ENCODE measurements around the gene RND3. TPM values are rescaled to one million over a fixed set of nuclear protein-coding genes. Genes with fewer than 3 reads are reported as not detected.

RND3 gene
- total and polyA plus RNA-seq, 9 of the 15 experiments (the other 6 are each of a cell fraction or from before 2014, with no cell fraction given), result 0.22 to 0.64 (median 0.29) TPM; not detected in 4

DNA sequence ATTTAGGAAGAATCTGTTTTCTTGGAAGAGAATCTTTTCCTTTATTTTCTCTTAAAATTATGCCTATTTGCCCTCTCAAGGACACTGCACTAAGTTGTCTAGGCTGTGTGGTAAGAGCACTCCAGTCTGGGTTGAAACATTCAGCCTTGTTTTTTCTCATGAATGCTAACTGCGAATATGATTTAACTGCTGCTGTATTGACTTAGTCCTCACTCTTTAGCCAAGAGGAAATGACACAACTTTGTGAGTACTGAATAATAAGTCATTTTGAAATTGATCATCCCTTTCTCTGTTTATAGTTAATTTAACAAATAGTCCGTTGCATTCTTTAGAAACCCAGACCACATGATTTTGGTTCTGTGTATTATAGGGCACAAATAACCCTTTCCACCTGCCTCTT, 4.5 kb upstream of the RND3 start (continued):
- TF ChIP-seq ZNF277 (CRISPR knock-in tag; IDR thresholded peaks at IDR 0.05; ENCODE audit: borderline replicate concordance) (no peak), ERF (CRISPR knock-in tag; IDR thresholded peaks at IDR 0.05) (no peak), MLX (CRISPR knock-in tag; conservative IDR thresholded peaks at IDR 0.05) (no peak), SREBF1 (IDR thresholded peaks at IDR 0.05; ENCODE audit: borderline replicate concordance, low read depth, low read length) (no peak)

GRCh38 chr2:150491430-150491829, 4.0 kb upstream of the RND3 start:
- no peak overlapping the region for H3K9ac ChIP-seq (ENCODE audit: insufficient read depth in 1 of 2, low read depth in 2 of 2, low read length in 2 of 2)
- TF ChIP-seq TAF9B (IDR thresholded peaks at IDR 0.05; ENCODE audit: partially characterized antibody), result no peak
- no peaks in the 10 kb centered on the region for H3K79me2 ChIP-seq (ENCODE audit: control insufficient read depth, insufficient read depth, low read length)
- H3K27me3 ChIP-seq (ENCODE audit: control insufficient read depth in 2 of 2, insufficient read depth in 2 of 2, low read length in 2 of 2), result 0 out of 5 replicates have a peak, but pooled peaks cover 0 to 4% of the 10 kb centered on the region in 2 experiments
- H3K9me1 ChIP-seq (ENCODE audit: control insufficient read depth, insufficient read depth, low read length), result no peaks in the 10 kb centered on the region
- no peak overlapping the region for H3K27ac ChIP-seq (ENCODE audit: extremely low read depth, low read depth, low read length)
- no peaks in the 10 kb centered on the region for H3K9me3 ChIP-seq (replicated peaks; ENCODE audit: control insufficient read depth, insufficient read depth, low read depth, low read length)
- ChIA-PET POLR2A (no interaction called here), CTCF (ENCODE audit: low intra/inter-chr PET ratio) (no interaction called here)
- FAIRE-seq (no peak), ATAC-seq (no peak), DNase-seq (ENCODE audit: extremely low read depth in 1 of 4, low spot score in 3 of 4) (no peak)
- no peak overlapping the region for H3K4me3 ChIP-seq
- H3K4me2 ChIP-seq (ENCODE audit: insufficient read depth, low read length), result no peak overlapping the region
- intact Hi-C loops (cut with micrococcal nuclease) (no loop called here), in situ Hi-C loops (cut with MboI) (loop anchor here (25.0 kb wide), 1 partner anchor 879 kb away; no protein-coding TSS in a partner anchor)
- peaks cover 0 to under 1% of the 10 kb centered on the region in 2 experiments; a peak in 1 of 5 replicates for H3K4me1 ChIP-seq (replicated peaks in 1 of 2; ENCODE audit: control insufficient read depth in 2 of 2, insufficient read depth in 2 of 2, low read length in 2 of 2)
- no peaks in the 10 kb centered on the region for H4K20me1 ChIP-seq (replicated peaks; ENCODE audit: control insufficient read depth, insufficient read depth, low read length)
- no peaks in the 10 kb centered on the region for H3K36me3 ChIP-seq (ENCODE audit: control insufficient read depth, insufficient read depth, low read length)
- no peak overlapping the region for H2AFZ ChIP-seq (ENCODE audit: low read depth, low read length)
- BruUV-seq (replicated peaks), result no TSS peak
- 0% methylated on average over 2 of the region's 2 CpGs for WGBS (ENCODE audit: insufficient coverage, low coverage, missing lambda C conversion rate)
